ENCODE results near the gene CAMK2N1.

CAMK2N1 gene

GRCh38 chr1:20505488-20505887 is 19.5 kb upstream of the CAMK2N1 start:
- Histone ChIP-seq H3K27ac (ENCODE audit: poor library complexity, severe bottlenecking) (peak overlapping the region; percentile 81), H3K9me3 (ENCODE audit: severe bottlenecking) (no peaks in the 10 kb centered on the region), H3K36me3 (ENCODE audit: low read depth) (peaks cover 60% of the 10 kb centered on the region), H3K4me3 (ENCODE audit: severe bottlenecking) (no peak overlapping the region), H3K4me1 (ENCODE audit: insufficient read depth, poor library complexity, severe bottlenecking) (peaks cover 10% of the 10 kb centered on the region), H3K27me3 (ENCODE audit: insufficient read depth, poor library complexity, severe bottlenecking) (no peaks in the 10 kb centered on the region)
- no peak for ATAC-seq (ENCODE audit: low read depth)
- no peak for TF ChIP-seq CTCF (IDR thresholded peaks at IDR 0.05; ENCODE audit: poor library complexity, severe bottlenecking)
- no peak for DNase-seq (ENCODE audit: low spot score)

GRCh38 chr1:20500716-20501115 is 14.7 kb upstream of the CAMK2N1 start:
- H3K27ac ChIP-seq (ENCODE audit: poor library complexity, severe bottlenecking), result no peak overlapping the region
- no peak for ATAC-seq (ENCODE audit: low read depth)
- no peak for DNase-seq (ENCODE audit: low spot score)
- H3K36me3 ChIP-seq (ENCODE audit: low read depth), result peaks cover 70% of the 10 kb centered on the region
- H3K4me3 ChIP-seq (ENCODE audit: severe bottlenecking), result no peak overlapping the region
- no peaks in the 10 kb centered on the region for H3K27me3 ChIP-seq (ENCODE audit: insufficient read depth, poor library complexity, severe bottlenecking)
- no peaks in the 10 kb centered on the region for H3K9me3 ChIP-seq (ENCODE audit: severe bottlenecking)
- H3K4me1 ChIP-seq (ENCODE audit: insufficient read depth, poor library complexity, severe bottlenecking), result peaks cover 11% of the 10 kb centered on the region
- no peak for TF ChIP-seq CTCF (IDR thresholded peaks at IDR 0.05; ENCODE audit: poor library complexity, severe bottlenecking)

- Histone ChIP-seq H3K4me3 (ENCODE audit: severe bottlenecking) (no peak overlapping the region), H3K27ac (ENCODE audit: poor library complexity, severe bottlenecking) (no peak overlapping the region), H3K36me3 (ENCODE audit: low read depth) (peaks cover 63% of the 10 kb centered on the region), H3K4me1 (ENCODE audit: insufficient read depth, poor library complexity, severe bottlenecking) (peaks cover 20% of the 10 kb centered on the region), H3K27me3 (ENCODE audit: insufficient read depth, poor library complexity, severe bottlenecking) (no peaks in the 10 kb centered on the region), H3K9me3 (ENCODE audit: severe bottlenecking) (no peaks in the 10 kb centered on the region)
- TF ChIP-seq CTCF (IDR thresholded peaks at IDR 0.05; ENCODE audit: poor library complexity, severe bottlenecking), result no peak
- DNase-seq (ENCODE audit: low spot score) (no peak), ATAC-seq (ENCODE audit: low read depth) (no peak)
Observed at GRCh38 chr1:20499718-20500117, 13.7 kb upstream of the CAMK2N1 start.

GRCh38 chr1:20499105-20499504 is 13.1 kb upstream of the CAMK2N1 start:
- Histone ChIP-seq H3K27ac (ENCODE audit: poor library complexity, severe bottlenecking) (peak overlapping the region; percentile 98), H3K36me3 (ENCODE audit: low read depth) (peaks cover 57% of the 10 kb centered on the region), H3K4me3 (ENCODE audit: severe bottlenecking) (no peak overlapping the region), H3K27me3 (ENCODE audit: insufficient read depth, poor library complexity, severe bottlenecking) (no peaks in the 10 kb centered on the region), H3K4me1 (ENCODE audit: insufficient read depth, poor library complexity, severe bottlenecking) (peaks cover 27% of the 10 kb centered on the region), H3K9me3 (ENCODE audit: severe bottlenecking) (no peaks in the 10 kb centered on the region)
- DNase-seq (ENCODE audit: low spot score) (no peak), ATAC-seq (ENCODE audit: low read depth) (no peak)
- no peak for TF ChIP-seq CTCF (IDR thresholded peaks at IDR 0.05; ENCODE audit: poor library complexity, severe bottlenecking)

GRCh38 chr1:20498116-20498515 is 12.1 kb upstream of the CAMK2N1 start:
- Histone ChIP-seq H3K4me3 (ENCODE audit: severe bottlenecking) (no peak overlapping the region), H3K27me3 (ENCODE audit: insufficient read depth, poor library complexity, severe bottlenecking) (no peaks in the 10 kb centered on the region), H3K36me3 (ENCODE audit: low read depth) (peaks cover 47% of the 10 kb centered on the region), H3K27ac (ENCODE audit: poor library complexity, severe bottlenecking) (peak overlapping the region; percentile 98), H3K9me3 (ENCODE audit: severe bottlenecking) (no peaks in the 10 kb centered on the region), H3K4me1 (ENCODE audit: insufficient read depth, poor library complexity, severe bottlenecking) (peaks cover 29% of the 10 kb centered on the region)
- TF ChIP-seq CTCF (IDR thresholded peaks at IDR 0.05; ENCODE audit: poor library complexity, severe bottlenecking), result no peak
- ATAC-seq (ENCODE audit: low read depth) (no peak), DNase-seq (ENCODE audit: low spot score) (peak; percentile 44)
